DOHH2 (cell line): Measurements from ENCODE around the gene MAB21L1.

Experiments used
- H3F3A ChIP-seq: fragments of 200-600 bp; sonication (generic), shearing (Covaris generic); 2 replicates; pipeline ENCODE4 v1.6.0; 2016; ENCODE audit warnings: antibody characterized with exemption, mild to moderate bottlenecking; ENCODE audit not compliant: control insufficient read depth, insufficient read depth
- H3K27ac ChIP-seq: fragments of 200-600 bp; sonication (generic); 2 replicates; pipeline ENCODE4 v1.5.1; 2014; ENCODE audit warnings: low read depth, mild to moderate bottlenecking, low read length, moderate library complexity
- H3K27me3 ChIP-seq: fragments of 200-600 bp; sonication (generic); 2 replicates; pipeline ENCODE4 v1.6.1; 2014; ENCODE audit warnings: mild to moderate bottlenecking, low read length, mixed read lengths; ENCODE audit not compliant: control insufficient read depth
- H3K36me3 ChIP-seq: fragments of 200-600 bp; sonication (generic); 2 replicates; pipeline ENCODE4 v1.6.1; 2014; ENCODE audit warnings: mild to moderate bottlenecking, low read length, moderate library complexity, mixed read lengths; ENCODE audit not compliant: control insufficient read depth
- H3K4me1 ChIP-seq: fragments of 200-600 bp; sonication (generic); 2 replicates; pipeline ENCODE4 v1.6.1; 2014; ENCODE audit warnings: mild to moderate bottlenecking, low read length, mixed read lengths; ENCODE audit not compliant: control insufficient read depth
- H3K4me2 ChIP-seq: fragments of 200-600 bp; sonication (generic); 2 replicates; pipeline ENCODE4 v1.6.0; 2014; ENCODE audit warnings: mild to moderate bottlenecking, low read length, moderate library complexity
- H3K4me3 ChIP-seq: fragments of 200-600 bp; sonication (generic); 2 replicates; pipeline ENCODE4 v1.5.1; 2014; ENCODE audit warnings: mild to moderate bottlenecking, low read length, mixed read lengths
- H3K79me2 ChIP-seq: fragments of 200-600 bp; sonication (generic); 2 replicates; pipeline ENCODE4 v1.6.1; 2014; ENCODE audit warnings: mild to moderate bottlenecking, low read length, mixed read lengths; ENCODE audit not compliant: control insufficient read depth
- H3K9me2 ChIP-seq: fragments of 200-600 bp; sonication (generic); replicated peaks from 2 replicates; pipeline ENCODE4 v1.6.1; 2014; ENCODE audit warnings: mild to moderate bottlenecking, low read length, mixed read lengths; ENCODE audit not compliant: control insufficient read depth
- H3K9me3 ChIP-seq: fragments of 200-600 bp; sonication (generic); 2 replicates; pipeline ENCODE4 v1.6.1; 2014; ENCODE audit warnings: antibody characterized with exemption, low read length, mixed read lengths; ENCODE audit not compliant: control insufficient read depth, insufficient read depth
- H4K20me1 ChIP-seq: fragments of 200-600 bp; sonication (generic); 2 replicates; pipeline ENCODE4 v1.6.0; 2014; ENCODE audit warnings: low read depth, mild to moderate bottlenecking, antibody characterized with exemption, low read length, moderate library complexity; ENCODE audit not compliant: control insufficient read depth, insufficient read depth
- CTCF ChIP-seq: fragments of 200-600 bp; sonication (generic); IDR thresholded peaks from one replicate; pipeline ENCODE4 v1.5.1; 2014; ENCODE audit warnings: antibody characterized with exemption, mild to moderate bottlenecking, low read depth, low read length; ENCODE audit not compliant: poor library complexity, severe bottlenecking
- EZH2phosphoT487 ChIP-seq: fragments of 200-600 bp; sonication (generic); IDR thresholded peaks from 2 replicates; pipeline ENCODE4 v1.6.1; 2017; ENCODE audit warnings: borderline replicate concordance, mild to moderate bottlenecking, antibody characterized with exemption, low read length, moderate library complexity, mixed read lengths

The MAB21L1 gene

GRCh38 chr13:35457258-35457657 lies 19.2 kb downstream of the MAB21L1 start:
- H3K9me3 ChIP-seq, result no peaks in the 10 kb centered on the region; the same call in 1 of the 2 replicates
- peaks cover 6% of the 10 kb centered on the region for H3K4me1 ChIP-seq
- no peaks in the 10 kb centered on the region for H4K20me1 ChIP-seq
- H3K36me3 ChIP-seq, result no peaks in the 10 kb centered on the region
- no peaks in the 10 kb centered on the region for H3F3A ChIP-seq
- H3K27me3 ChIP-seq, result no peaks in the 10 kb centered on the region
- no peak overlapping the region for H3K4me3 ChIP-seq
- H3K4me2 ChIP-seq, result no peak overlapping the region
- H3K9me2 ChIP-seq, result no peaks in the 10 kb centered on the region
- TF ChIP-seq CTCF (no peak), EZH2phosphoT487 (no peak)
- no peak overlapping the region for H3K27ac ChIP-seq
- no peaks in the 10 kb centered on the region for H3K79me2 ChIP-seq

- no peaks in the 10 kb centered on the region for H4K20me1 ChIP-seq
- no peaks in the 10 kb centered on the region for H3F3A ChIP-seq
- H3K27ac ChIP-seq, result no peak overlapping the region
- H3K9me3 ChIP-seq, result no peaks in the 10 kb centered on the region; the same call in 1 of the 2 replicates
- no peaks in the 10 kb centered on the region for H3K27me3 ChIP-seq
- no peaks in the 10 kb centered on the region for H3K9me2 ChIP-seq
- H3K4me2 ChIP-seq, result no peak overlapping the region
- no peak for TF ChIP-seq EZH2phosphoT487
- TF ChIP-seq CTCF, result no peak
- H3K4me3 ChIP-seq, result no peak overlapping the region
- H3K79me2 ChIP-seq, result no peaks in the 10 kb centered on the region
- H3K4me1 ChIP-seq, result peaks cover 4% of the 10 kb centered on the region
- H3K36me3 ChIP-seq, result no peaks in the 10 kb centered on the region
Measured at GRCh38 chr13:35455022-35455421, 21.5 kb downstream of the MAB21L1 start.

- H3K79me2 ChIP-seq, result no peaks in the 10 kb centered on the region
- no peaks in the 10 kb centered on the region for H3K4me1 ChIP-seq
- H3F3A ChIP-seq, result no peaks in the 10 kb centered on the region
- no peak overlapping the region for H3K4me3 ChIP-seq
- H3K9me3 ChIP-seq, result no peaks in the 10 kb centered on the region
- no peaks in the 10 kb centered on the region for H3K27me3 ChIP-seq
- no peaks in the 10 kb centered on the region for H3K9me2 ChIP-seq
- no peak overlapping the region for H3K4me2 ChIP-seq
- TF ChIP-seq EZH2phosphoT487, result no peak
- H3K36me3 ChIP-seq, result no peaks in the 10 kb centered on the region
- no peaks in the 10 kb centered on the region for H4K20me1 ChIP-seq
- no peak overlapping the region for H3K27ac ChIP-seq
Measured at GRCh38 chr13:35449821-35450220, 26.7 kb downstream of the MAB21L1 start.

GRCh38 chr13:35448465-35448864 lies 28.0 kb downstream of the MAB21L1 start:
- Histone ChIP-seq H3K79me2 (no peaks in the 10 kb centered on the region), H3K36me3 (no peaks in the 10 kb centered on the region), H3K27me3 (no peaks in the 10 kb centered on the region), H3K4me1 (no peaks in the 10 kb centered on the region), H3K4me3 (no peak overlapping the region), H4K20me1 (no peaks in the 10 kb centered on the region), H3K27ac (no peak overlapping the region), H3K9me3 (no peaks in the 10 kb centered on the region), H3F3A (no peaks in the 10 kb centered on the region), H3K9me2 (no peaks in the 10 kb centered on the region), H3K4me2 (no peak overlapping the region)
- TF ChIP-seq CTCF, result no peak
- TF ChIP-seq EZH2phosphoT487, result no peak
